GM12878 (cell line): ENCODE results near the gene KLHL26. TPM values are rescaled to one million over a fixed set of nuclear protein-coding genes. Genes with fewer than 3 reads are reported as not detected.

Source experiments
- ATAC-seq: fragments of 200-7000 bp; cut with Tn5 transposase; 3 replicates; pipeline ENCODE4 v1.9.1; 2020; ENCODE audit warnings: mild to moderate bottlenecking, moderate library complexity
- BruUV-seq: library from RNA; stranded (reverse); fragments of 400-500 nt; replicated peaks from 2 replicates; lab custom pipeline; 2021; lab: Mats Ljungman, UMichigan
- CTCF ChIA-PET: fragments of 300-600 bp; sonication (Branson Sonifier 250); formaldehyde crosslinking; extraction: SDS; loops from one replicate; lab custom pipeline; 2021; ENCODE audit warnings: inconsistent platforms; lab: Yijun Ruan, JAX
- POLR2A ChIA-PET: fragments of 350-600 bp; formaldehyde crosslinking; extraction: SDS; loops from one replicate; lab custom pipeline; 2021; ENCODE audit warnings: inconsistent platforms; lab: Charles Lee
- RAD21 ChIA-PET: fragments of 300-600 bp; sonication (Branson Sonifier 250); formaldehyde crosslinking; loops from one replicate; lab custom pipeline; 2023; ENCODE audit warnings: antibody characterized with exemption; ENCODE audit not compliant: unreplicated experiment; lab: Charles Lee
- SMC1A ChIA-PET: fragments of 300-600 bp; sonication (Branson Sonifier 250); formaldehyde crosslinking; loops from one replicate; lab custom pipeline; 2023; ENCODE audit not compliant: unreplicated experiment, uncharacterized antibody; lab: Charles Lee
- DNase-seq: peaks from one replicate; pipeline ENCODE4 v3.0.0-alpha.2; 2011; ENCODE audit warnings: low read depth, low spot score
- FAIRE-seq: peaks from 3 replicates; lab custom pipeline; 2011; peaks lifted over from hg19 to GRCh38; lab: Jason Lieb, UNC
- H2AFZ ChIP-seq: 2 replicates; pipeline ENCODE4 v1.6.0; 2011; ENCODE audit warnings: low read depth, low read length, control low read depth; ENCODE audit not compliant: control insufficient read depth
- H3K27ac ChIP-seq: 2 replicates; pipeline ENCODE4 v1.5.1; 2011; ENCODE audit warnings: control low read depth; ENCODE audit not compliant: control insufficient read depth, insufficient read depth
- H3K27me3 ChIP-seq, 2 experiments: replicated peaks in 1 of 2; 2 replicates each; pipeline versions ENCODE4 v1.6.0 to v1.6.1; 2011; ENCODE audit warnings: low read length in 1 of 2; ENCODE audit not compliant: control insufficient read depth in 2 of 2, insufficient read depth in 2 of 2
- H3K36me3 ChIP-seq, 2 experiments: 2 replicates each; pipeline ENCODE4 v1.5.1; 2011; ENCODE audit warnings: low read length in 1 of 2; ENCODE audit not compliant: control insufficient read depth in 2 of 2, insufficient read depth in 2 of 2
- H3K4me1 ChIP-seq: 2 replicates; pipeline ENCODE4 v1.6.1; 2011; ENCODE audit warnings: mild to moderate bottlenecking, low read length, moderate library complexity, mixed read lengths; ENCODE audit not compliant: control insufficient read depth, insufficient read depth
- H3K4me2 ChIP-seq: 2 replicates; pipeline ENCODE4 v1.6.0; 2011; ENCODE audit warnings: control low read depth; ENCODE audit not compliant: control insufficient read depth, insufficient read depth
- H3K4me3 ChIP-seq: fragments of 200-600 bp; sonication (generic); 2 replicates; pipeline ENCODE4 v1.5.1; 2016
- H3K79me2 ChIP-seq: 2 replicates; pipeline ENCODE4 v1.6.0; 2011; ENCODE audit warnings: low read length; ENCODE audit not compliant: control insufficient read depth, insufficient read depth
- H3K9ac ChIP-seq: 2 replicates; pipeline ENCODE4 v1.8.0; 2011; ENCODE audit warnings: low read length, control low read depth, mixed read lengths; ENCODE audit not compliant: control insufficient read depth, insufficient read depth
- H3K9me3 ChIP-seq: replicated peaks from 3 replicates; pipeline ENCODE4 v1.5.1; 2011; ENCODE audit warnings: mild to moderate bottlenecking, low read length; ENCODE audit not compliant: control insufficient read depth, insufficient read depth
- H4K20me1 ChIP-seq: 2 replicates; pipeline ENCODE4 v1.6.0; 2011; ENCODE audit not compliant: control insufficient read depth, insufficient read depth
- ATF7 ChIP-seq: fragments of 450-650 bp; IDR thresholded peaks from 2 replicates; pipeline ENCODE4 v1.6.1; 2016; ENCODE audit warnings: low read depth, mild to moderate bottlenecking
- WGBS: methylation state at CpG from one replicate; pipeline ENCODE4 v1.1.6; 2016; ENCODE audit warnings: low lambda C conversion rate; ENCODE audit not compliant: insufficient replicate concordance, insufficient coverage; ENCODE audit errors: missing lambda C conversion rate; 5-methylcytosine and 5-hydroxymethylcytosine counted together
- in situ Hi-C: fragments of 300-500 bp; cut with MboI; formaldehyde crosslinking; loops from 9 replicates; pipeline ENCODE4 v1.14.3; 2018; ENCODE audit warnings: mixed read lengths
- intact Hi-C: fragments of 100-400 bp; cut with micrococcal nuclease; formaldehyde crosslinking; loops from one replicate; pipeline ENCODE4 v1.14.2; 2022; ENCODE audit not compliant: unreplicated experiment
- polyA plus RNA-seq, 11 experiments: library from polyadenylated mRNA; depleted of rRNA in 4 of 11; unstranded in 6 of 11; stranded (reverse) in 5 of 11; fragments of >200 nt; fragmentation: Nextera tagmentation in 4 of 11; fragmentation: Illumina TruSeq in 1 of 11; extraction: Ambion mirVana in 4 of 11; extraction: Trizol in 1 of 11; gene quantifications; 1 replicate in 1 of 11; 2 replicates in 10 of 11; pipeline versions ENCODE4 v1.2.1 to v1.2.3, GENCODE V29; 2011 to 2016; ENCODE audit warnings: inconsistent platforms in 2 of 11, missing spikeins in 2 of 11, low read depth in 1 of 11
- total RNA-seq, 4 experiments: library from RNA; depleted of rRNA in 3 of 4; stranded (reverse); fragments of >200 nt in 3 of 4; fragmentation: Illumina TruSeq in 1 of 4; extraction: Trizol in 1 of 4; gene quantifications; 2 replicates each; pipeline versions ENCODE4 v1.2.1 to v1.2.3, GENCODE V29; 2013 to 2021
- TF ChIP-seq, protein P1 (sequence below): fragments of 450-650 bp; IDR thresholded peaks from 2 replicates; pipeline ENCODE4 v1.6.1; 2016; ENCODE audit warnings: mild to moderate bottlenecking

KLHL26 gene
- total and polyA plus RNA-seq, 10 of the 15 experiments (the other 5 are each of a cell fraction or from before 2014, with no cell fraction given): 0.18 to 14.6 (median 2.9) TPM

DNA sequence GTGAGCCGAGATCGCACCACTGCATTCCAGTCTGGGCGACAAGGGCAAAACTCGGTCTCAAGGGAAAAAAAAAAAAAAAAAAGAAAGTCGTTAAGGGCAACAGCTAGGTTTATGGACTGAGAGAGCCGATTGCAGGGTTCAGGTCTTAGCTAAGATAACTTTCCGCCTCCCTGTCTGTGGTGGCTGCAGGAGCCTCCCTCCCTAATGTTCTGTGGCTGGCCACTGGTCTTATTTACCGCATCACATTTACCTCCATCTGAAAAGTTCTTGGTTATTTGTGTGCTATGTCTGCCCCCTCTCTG is 45.9 kb downstream of the KLHL26 start:
- ChIA-PET POLR2A (interaction anchor here (0.6 to 1.0 kb wide), 5 partner anchors 93 to 551 kb away, joined by 3 to 6 read pairs (median 3); partner anchors contain the start of genes COPE and DDX49), CTCF (interaction anchor here (0.6 to 2.1 kb wide), 5 partner anchors 53 to 240 kb away, joined by 3 to 6 read pairs (median 3); partner anchors contain the start of gene REX1BD), SMC1A (interaction anchor here (0.6 to 1.4 kb wide), 3 partner anchors 10 to 111 kb away, joined by 3 to 4 read pairs (median 3); partner anchors contain the start of gene UBA52), RAD21 (interaction anchor here (1.0 kb wide), 1 partner anchor 164 kb away, joined by 6 read pairs; no protein-coding TSS in a partner anchor)
- TF ChIP-seq, protein P1, sequence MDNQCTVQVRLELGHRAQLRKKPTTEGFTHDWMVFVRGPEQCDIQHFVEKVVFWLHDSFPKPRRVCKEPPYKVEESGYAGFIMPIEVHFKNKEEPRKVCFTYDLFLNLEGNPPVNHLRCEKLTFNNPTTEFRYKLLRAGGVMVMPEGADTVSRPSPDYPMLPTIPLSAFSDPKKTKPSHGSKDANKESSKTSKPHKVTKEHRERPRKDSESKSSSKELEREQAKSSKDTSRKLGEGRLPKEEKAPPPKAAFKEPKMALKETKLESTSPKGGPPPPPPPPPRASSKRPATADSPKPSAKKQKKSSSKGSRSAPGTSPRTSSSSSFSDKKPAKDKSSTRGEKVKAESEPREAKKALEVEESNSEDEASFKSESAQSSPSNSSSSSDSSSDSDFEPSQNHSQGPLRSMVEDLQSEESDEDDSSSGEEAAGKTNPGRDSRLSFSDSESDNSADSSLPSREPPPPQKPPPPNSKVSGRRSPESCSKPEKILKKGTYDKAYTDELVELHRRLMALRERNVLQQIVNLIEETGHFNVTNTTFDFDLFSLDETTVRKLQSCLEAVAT: 0 out of 2 replicates have a peak, but pooled peaks have one; percentile 12
- no peak for TF ChIP-seq ATF7
- Histone ChIP-seq H3K4me2 (peak overlapping the region; percentile 98), H3K27ac (no peak overlapping the region), H3K4me1 (peaks cover 12% of the 10 kb centered on the region), H3K36me3 (no peaks in the 10 kb centered on the region), H3K27me3 (no peaks in the 10 kb centered on the region), H3K4me3 (peak overlapping the region; percentile 61), H4K20me1 (no peaks in the 10 kb centered on the region), H2AFZ (peak overlapping the region; percentile 97), H3K9ac (peak overlapping the region; percentile 78), H3K79me2 (no peaks in the 10 kb centered on the region; the same call in 1 of the 2 replicates), H3K9me3 (no peaks in the 10 kb centered on the region)
- FAIRE-seq (no peak), ATAC-seq (no peak; the same call in 2 of the 3 replicates), DNase-seq (no peak)
- intact Hi-C loops (loop anchor here (10.0 kb wide), 1 partner anchor 162 kb away; no protein-coding TSS in a partner anchor), in situ Hi-C loops (no loop called here)
- BruUV-seq: no TSS peak
- 34% methylated on average over 5 of the region's 8 CpGs for WGBS
